Activated T-cell treated with anti-CD3 and anti-CD28 coated beads, Interleukin-2, amount 50 U/mL, for 72 hours (primary cell): ENCODE measurements around the gene TREX2. TPM values are rescaled to one million over a fixed set of nuclear protein-coding genes. Genes with fewer than 3 reads are reported as not detected.

Experiments
- ATAC-seq, 2 donors: fragments of 150-1000 bp; cut with Tn5 transposase; replicated peaks in 1 of 2; 2 replicates each; pipeline ENCODE4 v1.10.0; 2021; ENCODE audit warnings: moderate library complexity in 2 of 2, mild to moderate bottlenecking in 1 of 2
- DNase-seq, 2 donors: peaks; one replicate each; pipeline ENCODE4 v3.0.0; 2021 to 2022; ENCODE audit warnings: mixed read lengths in 1 of 2
- H3K27ac Mint-ChIP-seq: one replicate; pipeline ENCODE4 v1.8.0; 2022; ENCODE audit warnings: mild to moderate bottlenecking, moderate library complexity, mixed read lengths
- H3K27me3 Mint-ChIP-seq: one replicate; pipeline ENCODE4 v1.8.0; 2022; ENCODE audit warnings: low read depth, mixed read lengths
- H3K36me3 Mint-ChIP-seq, 2 donors: one replicate each; pipeline ENCODE4 v1.8.0; 2022; ENCODE audit warnings: mixed read lengths in 2 of 2, mild to moderate bottlenecking in 1 of 2; ENCODE audit not compliant: insufficient read depth in 2 of 2
- H3K4me1 Mint-ChIP-seq: one replicate; pipeline ENCODE4 v1.8.0; 2022; ENCODE audit warnings: low read depth, mixed read lengths
- H3K4me3 Mint-ChIP-seq, 2 donors: one replicate each; pipeline ENCODE4 v1.8.0; 2022; ENCODE audit warnings: mild to moderate bottlenecking in 2 of 2, mixed read lengths in 2 of 2, moderate library complexity in 2 of 2
- H3K9me3 Mint-ChIP-seq, 2 donors: one replicate each; pipeline ENCODE4 v1.8.0; 2022; ENCODE audit warnings: mixed read lengths in 2 of 2
- total RNA-seq, 2 donors: library from RNA; stranded (reverse); gene quantifications; one replicate each; pipeline ENCODE4 v1.2.3, GENCODE V29; 2022

TREX2 gene
- total RNA-seq, 2 donors from 2014 or later, result 2.7 to 2.8 TPM

- peak within 1 kb of the TSS; percentile 82 to 92 for H3K4me3 Mint-ChIP-seq
- peaks cover 16% of the 10 kb centered on the region for H3K4me1 Mint-ChIP-seq
- no peaks in the 10 kb centered on the region for H3K27me3 Mint-ChIP-seq
- no peaks in the 10 kb centered on the region for H3K36me3 Mint-ChIP-seq
- peak; percentile 89 for ATAC-seq
- peak; percentile 86 to 89 for DNase-seq
- no peaks in the 10 kb centered on the region for H3K9me3 Mint-ChIP-seq
- H3K27ac Mint-ChIP-seq, result peak within 1 kb of the TSS; percentile 51
Measured at GRCh38 chrX:153470411-153471363, 24.8 kb upstream of the TREX2 start, which contains the start of gene HAUS7. Gene HAUS7, minus strand, starts transcription at chrX:153470576. Its CDS starts 19 bp downstream, at chrX:153470557.

GRCh38 chrX:153469811-153470410, 24.1 kb upstream of the TREX2 start:
- peak; percentile 22 to 29 for DNase-seq

GRCh38 chrX:153468008-153468580, 22.2 kb upstream of the TREX2 start:
- no peaks in the 10 kb centered on the region for H3K9me3 Mint-ChIP-seq
- no peaks in the 10 kb centered on the region for H3K27me3 Mint-ChIP-seq
- H3K36me3 Mint-ChIP-seq, result no peaks in the 10 kb centered on the region
- ATAC-seq, result no peak
- H3K4me3 Mint-ChIP-seq, result no peak overlapping the region
- H3K4me1 Mint-ChIP-seq, result peaks cover 16% of the 10 kb centered on the region
- no peak overlapping the region for H3K27ac Mint-ChIP-seq
- DNase-seq, result no peak

More at GRCh38 chrX:153469811-153470410, 24.1 kb upstream of the TREX2 start:
- Mint-ChIP-seq H3K27me3 (no peaks in the 10 kb centered on the region), H3K4me3 (peak overlapping the region; percentile 82 to 92), H3K36me3 (no peaks in the 10 kb centered on the region), H3K27ac (no peak overlapping the region), H3K9me3 (no peaks in the 10 kb centered on the region), H3K4me1 (peaks cover 16% of the 10 kb centered on the region)
- peak; percentile 46 to 48 for ATAC-seq

GRCh38 chrX:153465691-153466380, 20.0 kb upstream of the TREX2 start:
- Mint-ChIP-seq H3K4me3 (no peak overlapping the region), H3K36me3 (peaks cover 0 to 3% of the 10 kb centered on the region in 2 donors), H3K27me3 (no peaks in the 10 kb centered on the region), H3K4me1 (peaks cover 11% of the 10 kb centered on the region), H3K27ac (no peak overlapping the region), H3K9me3 (no peaks in the 10 kb centered on the region)
- no peak for DNase-seq
- ATAC-seq, result no peak

GRCh38 chrX:153464116-153464515, 18.3 kb upstream of the TREX2 start:
- no peak overlapping the region for H3K4me3 Mint-ChIP-seq
- H3K36me3 Mint-ChIP-seq, result peaks cover 3% of the 10 kb centered on the region in 2 donors
- H3K27me3 Mint-ChIP-seq, result no peaks in the 10 kb centered on the region
- ATAC-seq (no peak), DNase-seq (no peak)
- H3K4me1 Mint-ChIP-seq, result peaks cover 11% of the 10 kb centered on the region
- no peaks in the 10 kb centered on the region for H3K9me3 Mint-ChIP-seq
- H3K27ac Mint-ChIP-seq, result no peak overlapping the region

GRCh38 chrX:153463556-153463955, 17.7 kb upstream of the TREX2 start:
- DNase-seq (no peak), ATAC-seq (no peak)
- Mint-ChIP-seq H3K4me3 (no peak overlapping the region), H3K4me1 (peaks cover 6% of the 10 kb centered on the region), H3K36me3 (peaks cover 3% of the 10 kb centered on the region in 2 donors), H3K27ac (no peak overlapping the region), H3K9me3 (no peaks in the 10 kb centered on the region), H3K27me3 (no peaks in the 10 kb centered on the region)

GRCh38 chrX:153463031-153463430, 17.2 kb upstream of the TREX2 start:
- H3K4me1 Mint-ChIP-seq, result peaks cover 6% of the 10 kb centered on the region
- DNase-seq (no peak), ATAC-seq (no peak)
- no peak overlapping the region for H3K27ac Mint-ChIP-seq
- H3K9me3 Mint-ChIP-seq, result no peaks in the 10 kb centered on the region
- H3K4me3 Mint-ChIP-seq, result no peak overlapping the region
- H3K27me3 Mint-ChIP-seq, result no peaks in the 10 kb centered on the region
- peaks cover 3% of the 10 kb centered on the region in 2 donors for H3K36me3 Mint-ChIP-seq

- Mint-ChIP-seq H3K36me3 (peaks cover 3% of the 10 kb centered on the region in 2 donors), H3K9me3 (no peaks in the 10 kb centered on the region), H3K4me1 (peaks cover 2% of the 10 kb centered on the region), H3K27me3 (no peaks in the 10 kb centered on the region), H3K4me3 (no peak overlapping the region), H3K27ac (no peak overlapping the region)
- ATAC-seq (no peak), DNase-seq (no peak)
Measured at GRCh38 chrX:153462291-153462690, 16.4 kb upstream of the TREX2 start.

- Mint-ChIP-seq H3K27ac (no peak overlapping the region), H3K4me1 (no peaks in the 10 kb centered on the region), H3K27me3 (no peaks in the 10 kb centered on the region), H3K9me3 (no peaks in the 10 kb centered on the region), H3K36me3 (peaks cover 3% of the 10 kb centered on the region in 2 donors), H3K4me3 (no peak overlapping the region)
- DNase-seq (peak; percentile 37 to 50), ATAC-seq (peak; percentile 41 to 46)
Measured at GRCh38 chrX:153460826-153461225, 15.0 kb upstream of the TREX2 start.

- Mint-ChIP-seq H3K9me3 (no peaks in the 10 kb centered on the region), H3K36me3 (peaks cover 3% of the 10 kb centered on the region in 2 donors), H3K27me3 (no peaks in the 10 kb centered on the region), H3K27ac (no peak overlapping the region), H3K4me1 (no peaks in the 10 kb centered on the region), H3K4me3 (no peak overlapping the region)
- DNase-seq (no peak), ATAC-seq (no peak)
Measured at GRCh38 chrX:153459986-153460385, 14.1 kb upstream of the TREX2 start.

GRCh38 chrX:153458476-153458875, 12.6 kb upstream of the TREX2 start:
- no peaks in the 10 kb centered on the region for H3K27me3 Mint-ChIP-seq
- H3K4me3 Mint-ChIP-seq, result no peak overlapping the region
- DNase-seq (no peak), ATAC-seq (no peak)
- H3K27ac Mint-ChIP-seq, result no peak overlapping the region
- H3K4me1 Mint-ChIP-seq, result no peaks in the 10 kb centered on the region
- H3K9me3 Mint-ChIP-seq, result no peaks in the 10 kb centered on the region
- peaks cover 3% of the 10 kb centered on the region in 2 donors for H3K36me3 Mint-ChIP-seq

GRCh38 chrX:153457827-153458466, 12.1 kb upstream of the TREX2 start:
- H3K4me3 Mint-ChIP-seq, result no peak overlapping the region
- H3K27me3 Mint-ChIP-seq, result no peaks in the 10 kb centered on the region
- DNase-seq (no peak), ATAC-seq (no peak)
- no peaks in the 10 kb centered on the region for H3K9me3 Mint-ChIP-seq
- no peaks in the 10 kb centered on the region for H3K4me1 Mint-ChIP-seq
- peaks cover 3% of the 10 kb centered on the region in 2 donors for H3K36me3 Mint-ChIP-seq
- H3K27ac Mint-ChIP-seq, result no peak overlapping the region
